ENCODE measurements around the gene SSB.
"Not testable (repeated sequence)": the region's sequence is repeated elsewhere in the genome, so short reads cannot be mapped to it uniquely, and the experiment has no call there.

- not testable (repeated sequence) for TF ChIP-seq CTCF (IDR thresholded peaks at IDR 0.05; ENCODE audit: low read length); EZH2 (optimal IDR thresholded peaks at IDR 0.05; ENCODE audit: low read depth, low read length)
Measured at GRCh38 chr2:169848959-169849693, 50.5 kb downstream of the SSB start.
